HPDE6-E6E7 (cell line): ENCODE results near the gene GSC2.
"Not testable (repeated sequence)": the region's sequence is repeated elsewhere in the genome, so short reads cannot be mapped to it uniquely, and the experiment has no call there.

Source experiments
- DNase-seq: peaks from one replicate; pipeline ENCODE4 v3.0.0; 2011; ENCODE audit warnings: missing footprints; ENCODE audit errors: extremely low spot score

GSC2 gene

GRCh38 chr22:19156109-19156508 lies 6.0 kb upstream of the GSC2 start:
- not testable (repeated sequence) for DNase-seq

- no peak for DNase-seq
Measured at GRCh38 chr22:19152942-19153883, 3.1 kb upstream of the GSC2 start.

- DNase-seq, result no peak
Measured at GRCh38 chr22:19151329-19152191, 1.5 kb upstream of the GSC2 start.

GRCh38 chr22:19150482-19151328 lies 613 bp upstream of the GSC2 start:
- DNase-seq, result no peak

- no peak for DNase-seq
Measured at GRCh38 chr22:19149047-19149883, 827 bp downstream of the GSC2 start.

GRCh38 chr22:19148417-19149046 lies 1.6 kb downstream of the GSC2 start:
- no peak for DNase-seq

GRCh38 chr22:19147195-19147780 lies 2.8 kb downstream of the GSC2 start:
- DNase-seq, result no peak

GRCh38 chr22:19146215-19146968 lies 3.7 kb downstream of the GSC2 start:
- DNase-seq, result no peak

- DNase-seq, result no peak
Measured at GRCh38 chr22:19143967-19144400, 6.1 kb downstream of the GSC2 start.

GRCh38 chr22:19143212-19143611 lies 6.9 kb downstream of the GSC2 start:
- no peak for DNase-seq

- no peak for DNase-seq
Measured at GRCh38 chr22:19142394-19142793, 7.7 kb downstream of the GSC2 start.

GRCh38 chr22:19139974-19140373 lies 10.1 kb downstream of the GSC2 start:
- DNase-seq, result no peak

- DNase-seq, result no peak
Measured at GRCh38 chr22:19139001-19139356, 11.1 kb downstream of the GSC2 start.

GRCh38 chr22:19138217-19139000 lies 11.7 kb downstream of the GSC2 start:
- no peak for DNase-seq

GRCh38 chr22:19137384-19138216 lies 12.5 kb downstream of the GSC2 start:
- no peak for DNase-seq

GRCh38 chr22:19136915-19137314 lies 13.2 kb downstream of the GSC2 start:
- DNase-seq, result no peak

GRCh38 chr22:19134874-19135273 lies 15.2 kb downstream of the GSC2 start:
- DNase-seq, result no peak
